GM13977 (cell line): ENCODE measurements around the gene NR2C2.
"Not testable (repeated sequence)": the region's sequence is repeated elsewhere in the genome, so short reads cannot be mapped to it uniquely, and the experiment has no call there.

Source experiments
- DNase-seq: peaks from one replicate; pipeline ENCODE4 v3.0.0; 2012; ENCODE audit warnings: low spot score
- in situ Hi-C: fragments of 300-500 bp; cut with MboI; formaldehyde crosslinking; loops from one replicate; pipeline ENCODE4 v1.12.0; 2022; ENCODE audit warnings: low sequenced_read_pairs, low pct_unique_long_range_greater_than_20kb, mixed read lengths, inconsistent platforms; ENCODE audit not compliant: unreplicated experiment
- TF ChIP-seq, protein P1 (sequence below): IDR thresholded peaks from 2 replicates; pipeline ENCODE4 v1.5.1; 2012; ENCODE audit warnings: mild to moderate bottlenecking, control low read depth; ENCODE audit not compliant: insufficient read depth; ENCODE audit errors: extremely low read depth, missing control alignments

The NR2C2 gene

DNA sequence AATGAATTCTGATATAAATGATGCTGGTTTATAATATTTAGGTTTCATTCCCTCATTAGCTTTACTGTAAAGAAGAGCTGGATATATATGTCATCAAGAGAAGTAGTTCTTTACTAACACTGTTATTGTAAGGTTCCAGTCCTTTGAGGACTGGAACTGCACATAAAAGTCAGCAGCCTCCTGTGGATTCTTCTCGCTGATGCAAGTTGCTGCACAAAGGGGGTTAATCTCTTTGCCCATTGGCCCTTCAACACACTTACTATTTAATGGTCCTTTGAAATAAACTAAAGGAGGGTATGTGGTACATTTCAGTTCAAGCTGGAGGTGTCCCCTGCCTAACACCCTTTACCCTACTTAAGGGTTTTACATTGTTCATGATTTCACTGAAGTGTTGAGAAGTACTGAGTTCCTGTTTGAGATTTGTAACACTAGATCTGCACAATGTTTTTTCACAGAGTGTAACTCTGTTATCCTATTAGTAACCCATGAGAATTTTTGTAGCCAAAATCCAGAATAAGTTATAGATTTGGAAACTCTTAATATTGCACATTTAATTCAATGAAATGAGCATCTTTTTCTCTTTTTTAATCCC is 43.9 kb downstream of the NR2C2 start:
- TF ChIP-seq, protein P1, sequence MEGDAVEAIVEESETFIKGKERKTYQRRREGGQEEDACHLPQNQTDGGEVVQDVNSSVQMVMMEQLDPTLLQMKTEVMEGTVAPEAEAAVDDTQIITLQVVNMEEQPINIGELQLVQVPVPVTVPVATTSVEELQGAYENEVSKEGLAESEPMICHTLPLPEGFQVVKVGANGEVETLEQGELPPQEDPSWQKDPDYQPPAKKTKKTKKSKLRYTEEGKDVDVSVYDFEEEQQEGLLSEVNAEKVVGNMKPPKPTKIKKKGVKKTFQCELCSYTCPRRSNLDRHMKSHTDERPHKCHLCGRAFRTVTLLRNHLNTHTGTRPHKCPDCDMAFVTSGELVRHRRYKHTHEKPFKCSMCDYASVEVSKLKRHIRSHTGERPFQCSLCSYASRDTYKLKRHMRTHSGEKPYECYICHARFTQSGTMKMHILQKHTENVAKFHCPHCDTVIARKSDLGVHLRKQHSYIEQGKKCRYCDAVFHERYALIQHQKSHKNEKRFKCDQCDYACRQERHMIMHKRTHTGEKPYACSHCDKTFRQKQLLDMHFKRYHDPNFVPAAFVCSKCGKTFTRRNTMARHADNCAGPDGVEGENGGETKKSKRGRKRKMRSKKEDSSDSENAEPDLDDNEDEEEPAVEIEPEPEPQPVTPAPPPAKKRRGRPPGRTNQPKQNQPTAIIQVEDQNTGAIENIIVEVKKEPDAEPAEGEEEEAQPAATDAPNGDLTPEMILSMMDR = no peak
- DNase-seq = no peak
- in situ Hi-C loops = no loop called here

DNA sequence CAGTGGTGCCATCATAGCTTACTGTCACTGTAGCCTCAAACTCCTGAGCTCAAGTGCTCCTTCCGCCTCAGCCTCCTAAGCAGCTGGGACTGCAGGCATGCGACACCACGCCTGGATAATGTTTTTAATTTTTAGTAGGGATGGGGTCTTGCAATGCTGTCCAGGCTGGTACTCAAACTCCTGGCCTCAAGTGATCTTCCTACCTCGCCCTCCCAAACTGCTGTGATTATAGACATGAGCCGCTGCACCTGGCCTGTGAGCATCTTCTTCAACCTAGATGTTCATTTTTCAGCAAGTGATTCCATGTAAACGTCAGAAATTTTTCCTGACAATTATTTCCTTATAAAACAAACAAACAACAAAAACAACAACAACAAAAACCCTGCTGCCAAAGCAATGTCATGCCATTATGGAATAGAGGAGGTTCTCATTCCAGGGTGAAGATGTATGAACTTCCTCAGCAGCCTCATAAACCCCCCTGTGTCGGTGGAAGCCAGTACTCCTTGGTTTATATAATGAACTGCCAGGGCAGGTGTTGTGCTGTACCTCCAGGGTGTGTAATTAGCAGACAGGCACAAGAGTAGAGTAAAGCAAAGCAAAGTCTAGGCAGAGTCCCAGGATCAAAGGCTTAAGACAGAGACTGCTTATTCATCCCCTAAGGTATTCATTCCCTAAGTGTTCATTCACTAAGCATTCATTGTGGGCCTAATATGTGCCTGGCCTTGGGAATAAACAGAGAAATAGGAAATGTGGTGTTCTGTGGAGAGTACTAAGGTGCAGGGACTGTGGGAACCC is 44.6 kb downstream of the NR2C2 start:
- no peak for DNase-seq
- TF ChIP-seq, protein P1 = no peak
- in situ Hi-C loops = no loop called here

DNA sequence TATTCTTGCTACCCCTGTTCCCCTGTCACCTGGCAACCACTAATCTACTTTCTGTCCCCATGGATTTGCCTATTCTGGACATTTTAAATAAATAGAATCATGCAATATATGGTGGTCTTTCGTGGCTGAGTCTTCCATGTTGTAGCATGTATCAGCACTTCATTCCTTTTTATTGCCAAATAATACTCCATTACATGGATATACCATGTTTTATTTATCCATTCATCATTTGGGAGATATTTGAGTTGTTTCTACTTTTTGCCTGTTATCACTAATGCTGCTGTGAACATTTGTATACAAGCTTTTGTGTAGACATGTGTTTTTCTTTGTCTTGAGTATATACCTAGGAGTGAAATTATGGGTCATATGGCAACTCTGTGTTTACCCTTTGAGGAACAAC is 50.6 kb downstream of the NR2C2 start:
- in situ Hi-C loops = no loop called here
- DNase-seq = no peak
- TF ChIP-seq, protein P1 = no peak

DNA sequence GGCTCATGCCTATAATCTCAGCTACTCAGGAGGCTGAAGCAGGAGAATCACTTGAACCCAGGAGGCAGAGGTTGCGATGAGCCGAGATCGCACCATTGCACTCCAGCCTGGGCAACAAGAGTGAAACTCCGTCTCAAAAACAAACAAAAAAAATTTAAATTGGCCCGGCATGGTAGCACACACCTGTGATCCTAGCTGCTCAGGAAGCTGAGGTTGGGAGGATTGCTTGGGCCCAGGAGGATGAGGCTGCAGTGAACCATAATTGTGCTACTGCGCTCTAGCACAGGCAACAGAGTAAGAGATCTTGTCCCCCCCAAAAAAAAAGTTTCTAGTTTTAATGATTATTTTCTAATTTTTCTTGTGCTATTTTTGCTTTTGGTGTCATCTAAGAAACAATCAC is 51.8 kb downstream of the NR2C2 start:
- DNase-seq, in situ Hi-C loops: not testable (repeated sequence)

DNA sequence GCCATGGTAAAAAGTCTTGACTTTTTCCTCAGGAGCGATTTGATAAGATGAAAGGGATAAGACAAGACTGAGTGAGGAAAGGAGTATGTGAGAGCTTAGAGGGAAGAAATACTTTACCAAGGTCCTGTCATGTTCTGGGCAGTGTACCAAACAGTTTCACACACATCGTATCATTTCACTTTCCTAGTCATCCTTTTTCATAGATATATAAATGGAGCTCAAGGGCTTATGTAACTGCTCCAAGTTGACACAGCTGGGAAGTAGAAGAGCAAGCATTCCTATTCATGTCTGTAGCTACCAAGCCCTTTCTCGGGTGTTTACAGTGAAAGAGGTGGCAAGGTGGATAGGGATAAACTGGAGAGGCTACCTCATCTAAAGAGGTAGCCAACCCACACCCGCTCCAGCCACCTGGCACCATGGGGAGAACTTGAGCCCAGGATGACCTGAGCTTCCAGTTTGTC is 60.3 kb downstream of the NR2C2 start:
- in situ Hi-C loops = no loop called here
- DNase-seq = no peak
- TF ChIP-seq, protein P1 = no peak

DNA sequence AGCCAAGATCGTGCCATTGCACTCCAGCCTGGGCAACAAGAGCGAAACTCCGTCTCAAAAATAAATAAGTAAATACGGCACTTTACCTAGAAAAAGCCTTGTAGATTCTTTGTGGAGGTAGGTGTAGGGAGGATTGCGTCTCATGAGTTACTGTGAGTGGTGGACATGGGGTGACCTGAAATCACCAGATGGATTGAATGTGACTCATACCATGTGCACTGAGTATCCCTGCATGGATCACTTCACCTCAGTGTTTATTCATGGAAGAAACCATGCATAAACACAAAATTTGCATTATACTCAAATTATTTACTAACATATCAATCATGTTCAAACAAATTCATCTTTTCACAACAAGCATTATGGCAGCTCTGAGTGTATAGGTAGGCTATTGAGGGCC is 61.8 kb downstream of the NR2C2 start:
- TF ChIP-seq, protein P1 = no peak
- DNase-seq = no peak
- in situ Hi-C loops = no loop called here

DNA sequence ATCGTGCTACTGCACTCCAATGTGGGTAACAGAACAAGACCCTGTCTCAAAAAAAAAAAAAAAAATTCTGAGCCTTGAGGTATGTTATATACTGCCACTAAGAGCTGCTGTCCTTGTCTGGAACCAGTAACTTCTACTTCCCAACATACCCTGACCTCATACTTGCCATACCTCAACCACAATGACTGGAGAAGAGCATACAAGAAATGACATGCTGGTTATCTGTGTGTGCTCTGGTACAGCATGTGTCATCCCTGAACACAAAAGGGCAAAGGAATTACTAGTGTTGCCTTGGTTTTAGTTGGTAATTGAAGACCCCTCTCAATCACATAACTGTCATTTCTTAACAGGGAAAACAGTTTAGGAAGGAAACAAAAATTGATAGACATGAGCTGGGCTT is 63.3 kb downstream of the NR2C2 start:
- in situ Hi-C loops = no loop called here

More for the DNA sequence above, 63.3 kb downstream of the NR2C2 start:
- DNase-seq = no peak
- TF ChIP-seq, protein P1 = no peak
